NCI-H1048 (cell line): ENCODE results near the gene PFDN2.
"Not testable (repeated sequence)": the region's sequence is repeated elsewhere in the genome, so short reads cannot be mapped to it uniquely, and the experiment has no call there.

Experiments used
- DNase-seq: peaks from one replicate; lab custom pipeline; 2025; lab: John Stamatoyannopoulos, UW

Gene PFDN2

GRCh38 chr1:161138431-161138830, 20.6 kb upstream of the PFDN2 start:
- no peak for DNase-seq

GRCh38 chr1:161137881-161138280, 20.0 kb upstream of the PFDN2 start:
- no peak for DNase-seq

DNA sequence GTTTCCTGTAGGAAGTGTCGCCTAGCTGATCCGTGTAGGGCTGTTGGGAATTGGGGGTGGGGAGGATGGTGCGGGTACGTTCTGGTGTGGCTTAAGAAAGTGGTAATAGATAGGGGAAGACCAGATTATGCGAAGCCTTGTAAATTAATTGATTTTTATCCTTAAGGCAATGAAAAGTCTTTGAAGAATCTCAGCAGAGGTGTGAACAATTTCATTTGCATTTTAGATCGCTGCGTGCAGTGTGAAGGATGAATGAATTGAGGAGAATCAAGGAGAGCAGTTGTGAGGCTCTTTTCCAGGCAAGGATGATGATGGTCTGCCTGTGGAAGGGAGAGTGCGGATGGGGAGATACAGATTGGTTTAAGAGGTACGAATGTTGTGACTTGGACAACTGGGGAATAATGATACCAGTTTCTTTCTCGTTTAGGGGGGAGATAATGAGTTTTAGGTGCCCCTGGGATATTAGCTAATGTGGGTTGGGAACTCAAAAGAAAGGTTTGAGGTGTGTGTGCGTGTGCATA, 15.4 kb upstream of the PFDN2 start:
- DNase-seq: no peak

- DNase-seq: peak; percentile 90
Observed at GRCh38 chr1:161132410-161133219, 14.8 kb upstream of the PFDN2 start, which contains the start of gene DEDD. DEDD (minus strand) TSS chr1:161132667; CDS start chr1:161124462, 8,205 bp downstream.

GRCh38 chr1:161131523-161132409, 13.9 kb upstream of the PFDN2 start:
- no peak for DNase-seq

DNA sequence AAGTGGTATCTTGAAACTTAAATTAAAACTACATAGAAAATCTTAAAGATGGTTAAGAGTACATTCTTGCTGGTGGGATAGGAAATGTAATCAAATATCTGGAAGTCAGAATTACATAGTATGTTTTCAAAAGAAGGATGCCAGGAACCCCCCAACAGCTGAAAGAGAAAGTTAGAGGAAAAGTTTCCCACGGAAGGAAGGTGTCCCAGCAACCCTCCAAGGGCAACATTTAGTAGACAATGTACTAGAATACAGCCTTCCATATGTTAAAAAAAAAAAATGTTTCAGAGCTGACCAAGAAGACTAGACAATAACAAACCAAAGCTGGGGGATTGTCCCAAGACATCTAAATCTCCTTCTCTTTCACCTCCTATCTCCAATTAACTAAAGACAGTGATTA, 12.4 kb upstream of the PFDN2 start:
- no peak for DNase-seq

DNA sequence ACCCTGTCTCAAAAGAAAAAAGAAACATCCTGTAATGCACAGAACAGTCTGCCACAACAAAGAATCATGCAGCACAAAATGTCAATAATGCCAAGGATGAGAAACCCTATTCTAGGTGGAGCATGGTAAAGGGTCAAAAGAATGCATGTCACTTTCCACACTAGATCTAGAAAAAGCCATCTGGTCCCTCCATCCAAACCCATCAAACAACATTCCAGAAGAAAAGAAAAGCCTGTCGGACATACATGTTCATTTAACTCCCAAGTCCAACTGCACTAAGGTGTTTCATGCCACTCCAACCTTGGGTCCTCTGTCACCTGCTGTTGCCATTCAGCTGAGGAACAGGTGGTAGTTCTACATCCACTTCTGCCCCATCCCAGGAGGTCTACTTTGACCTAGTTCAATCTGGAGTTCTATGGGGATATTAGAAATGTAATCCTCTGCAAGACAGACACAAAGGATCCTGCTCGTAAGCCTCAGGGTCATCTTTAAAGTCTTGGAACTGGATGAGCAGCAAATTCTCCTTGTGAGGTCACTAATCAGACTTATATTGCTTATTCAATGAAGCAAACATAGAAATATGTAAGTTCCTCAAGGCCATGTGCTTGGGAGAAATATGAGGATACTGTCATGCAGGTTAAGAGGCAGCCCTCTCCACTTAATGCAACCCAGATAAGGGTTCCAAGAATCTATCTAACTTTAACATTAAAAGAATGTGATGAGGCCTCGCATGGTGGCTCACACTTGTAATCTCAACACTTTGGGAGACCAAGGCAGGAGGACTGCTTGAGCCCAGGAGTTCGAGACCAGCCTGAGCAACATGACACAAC, 11.0 kb upstream of the PFDN2 start:
- no peak for DNase-seq

DNA sequence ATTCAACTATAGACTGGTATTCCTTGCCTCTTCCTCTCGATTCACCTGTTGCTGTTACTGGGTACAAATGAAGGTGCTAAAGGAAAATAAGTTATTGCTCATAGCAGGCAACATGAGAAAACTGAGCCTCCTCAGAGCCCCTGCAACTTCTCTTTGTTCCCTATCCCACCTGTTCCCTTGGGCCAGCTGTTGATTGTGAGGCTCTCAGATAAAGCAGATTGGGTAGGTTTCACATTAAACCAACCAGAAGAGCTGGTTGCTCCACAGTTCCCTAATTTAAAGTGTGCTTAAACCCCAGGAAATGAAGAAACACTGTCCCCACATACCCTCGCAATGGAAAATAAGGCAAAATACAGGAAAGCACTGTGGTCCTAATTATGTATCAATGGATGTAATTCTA, 9.8 kb upstream of the PFDN2 start:
- DNase-seq: no peak

DNA sequence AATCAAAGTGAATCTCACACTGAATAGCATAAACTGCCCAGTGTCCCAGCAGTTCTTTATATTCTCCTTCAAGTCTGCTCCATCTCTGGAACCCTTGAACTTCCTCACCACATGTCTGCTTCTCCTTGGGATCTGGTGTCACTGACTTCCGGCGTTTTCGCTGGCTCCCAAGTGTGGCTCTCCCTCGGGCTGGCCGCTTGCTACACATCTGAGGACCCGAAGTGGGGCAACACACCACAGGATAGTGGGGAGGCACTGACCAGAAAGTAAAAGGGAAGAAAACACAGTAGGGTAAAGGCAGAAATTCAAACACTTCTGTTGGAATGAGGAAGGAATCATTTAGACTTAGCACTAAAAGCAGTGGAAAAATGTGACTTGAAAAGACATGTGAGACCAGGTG, 5.1 kb upstream of the PFDN2 start:
- no peak for DNase-seq

DNA sequence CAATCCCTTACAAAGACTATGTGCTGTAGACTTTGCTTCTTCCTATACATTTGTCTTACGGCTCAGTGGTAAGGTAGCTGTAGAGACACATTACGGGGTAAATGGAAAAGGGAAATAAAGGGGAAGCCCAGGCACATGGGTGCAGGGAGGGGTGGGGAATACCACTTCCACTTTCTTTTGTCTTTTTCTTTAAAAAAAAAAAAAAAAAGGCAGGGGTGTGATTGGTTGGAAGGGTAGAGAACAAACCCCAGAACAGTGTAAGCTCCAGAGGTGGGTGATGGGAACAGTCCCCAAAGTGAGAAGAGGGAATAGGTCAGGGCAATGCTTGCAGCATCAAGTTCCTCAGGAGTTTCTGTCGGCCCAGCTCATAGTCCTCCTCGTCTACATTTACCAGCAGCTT, 4.0 kb upstream of the PFDN2 start:
- DNase-seq: no peak

GRCh38 chr1:161121042-161121650, 3.3 kb upstream of the PFDN2 start:
- no peak for DNase-seq

GRCh38 chr1:161119092-161119903, 1.5 kb upstream of the PFDN2 start:
- no peak for DNase-seq

GRCh38 chr1:161115961-161116360, 1.9 kb downstream of the PFDN2 start:
- DNase-seq: not testable (repeated sequence)

DNA sequence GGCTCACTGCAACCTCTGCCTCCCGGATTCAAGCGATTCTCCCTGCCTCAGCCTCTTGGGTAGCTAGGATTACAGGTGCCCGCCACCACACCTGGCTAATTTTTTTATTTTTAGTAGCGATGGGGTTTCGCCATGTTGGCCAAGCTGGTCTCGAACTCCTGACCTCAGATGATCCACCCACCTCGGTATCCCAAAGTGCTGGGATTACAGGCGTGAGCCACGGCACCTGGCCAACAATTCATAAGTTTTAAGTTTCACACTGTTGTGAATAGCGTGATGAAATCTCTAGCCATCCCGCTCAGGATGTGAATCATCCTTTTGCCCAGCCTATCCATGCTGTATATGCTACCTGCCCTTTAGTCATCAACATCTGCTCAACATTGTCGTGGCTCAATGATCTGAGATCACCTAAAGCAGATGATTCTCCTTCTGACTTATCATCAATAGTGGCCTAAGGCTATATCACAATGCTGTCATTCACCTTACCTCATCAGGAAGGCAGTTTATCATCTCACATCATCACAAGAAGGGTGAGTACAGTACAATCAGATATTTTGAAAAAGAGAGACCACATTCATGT, 2.6 kb downstream of the PFDN2 start:
- no peak for DNase-seq

GRCh38 chr1:161114556-161114955, 3.3 kb downstream of the PFDN2 start:
- DNase-seq: no peak

DNA sequence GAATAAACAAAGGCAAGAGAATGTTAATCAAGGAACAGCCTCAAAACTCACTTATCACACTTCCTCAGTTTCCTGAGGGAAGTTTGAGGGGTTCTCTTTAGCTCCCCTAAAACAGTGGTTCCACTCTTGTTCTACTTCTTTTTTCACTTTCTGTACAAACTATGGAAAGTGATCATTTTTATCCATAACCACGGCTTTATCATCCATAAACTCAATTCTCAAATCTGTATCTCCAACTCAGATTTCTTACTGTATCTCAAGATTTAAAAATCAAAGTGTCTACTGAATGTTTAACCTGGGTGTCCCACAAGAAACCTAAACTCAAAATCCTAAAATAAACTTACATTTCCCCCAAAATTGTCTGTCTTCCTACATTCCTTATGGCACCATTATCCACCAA, 3.9 kb downstream of the PFDN2 start:
- no peak for DNase-seq

GRCh38 chr1:161111527-161111926, 6.3 kb downstream of the PFDN2 start:
- DNase-seq: no peak

- no peak for DNase-seq
Observed at GRCh38 chr1:161111117-161111516, 6.7 kb downstream of the PFDN2 start.

DNA sequence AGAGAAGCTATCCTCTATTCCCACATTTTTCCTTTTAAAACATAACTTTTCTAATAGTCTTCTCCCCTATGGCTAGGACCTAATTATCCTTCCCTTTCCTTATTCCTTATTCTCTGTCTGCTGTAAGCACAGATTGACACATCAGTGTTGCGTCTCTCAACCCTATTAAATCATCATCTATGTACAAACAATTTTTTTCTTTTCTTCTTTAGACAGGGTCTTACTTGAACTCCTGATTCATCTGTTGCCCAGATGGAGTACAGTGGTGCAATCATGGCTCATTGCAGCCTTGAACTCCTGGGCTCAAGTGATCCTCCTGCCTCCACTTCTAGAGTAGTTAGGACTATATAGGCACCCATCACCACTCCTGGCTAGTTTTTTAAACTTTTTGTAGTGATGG, 11.4 kb downstream of the PFDN2 start:
- DNase-seq: no peak

DNA sequence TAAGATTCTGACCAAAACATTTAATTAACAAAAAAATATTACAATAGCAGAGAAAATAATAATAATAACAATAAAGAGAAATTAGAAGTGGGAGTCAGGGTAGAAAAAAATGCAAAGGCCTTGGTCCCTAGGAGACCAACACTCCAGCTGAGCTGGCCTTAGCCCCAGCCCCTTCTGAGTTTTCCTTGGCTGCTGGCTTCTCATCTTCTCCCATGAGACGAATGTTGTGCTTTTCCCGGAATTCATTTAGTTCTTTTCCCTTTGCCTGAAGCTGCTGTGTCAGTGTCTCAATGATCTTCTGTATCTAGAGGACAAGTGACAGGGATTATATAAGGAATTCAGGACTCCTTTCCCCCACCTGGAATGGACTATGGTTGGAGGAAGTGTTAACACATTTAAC, 17.3 kb downstream of the PFDN2 start:
- no peak for DNase-seq
